A172 (cell line): ENCODE measurements around the gene MRGPRF. TPM values are rescaled to one million over a fixed set of nuclear protein-coding genes. Genes with fewer than 3 reads are reported as not detected.

Experiments used
- DNase-seq: peaks from one replicate; pipeline ENCODE4 v3.0.0-alpha.2; 2015; ENCODE audit warnings: low spot score
- total RNA-seq: library from RNA; depleted of rRNA; stranded (reverse); fragments of >200 nt; shearing (Covaris generic); gene quantifications from 2 replicates; pipeline ENCODE4 v1.2.3, GENCODE V29; 2014; rRNA removed

Gene MRGPRF
- total RNA-seq, 1 experiment from 2014 or later, result 0.69 TPM

GRCh38 chr11:68963779-68964178 lies 49.3 kb downstream of the MRGPRF start:
- DNase-seq, result no peak

GRCh38 chr11:68962527-68963250 lies 50.4 kb downstream of the MRGPRF start:
- no peak for DNase-seq

GRCh38 chr11:68961245-68961644 lies 51.8 kb downstream of the MRGPRF start:
- DNase-seq, result no peak

GRCh38 chr11:68960294-68961071 lies 52.6 kb downstream of the MRGPRF start:
- no peak for DNase-seq

- DNase-seq, result no peak
Observed at GRCh38 chr11:68959465-68960293, 53.4 kb downstream of the MRGPRF start.

GRCh38 chr11:68958211-68958610 lies 54.8 kb downstream of the MRGPRF start:
- no peak for DNase-seq

- no peak for DNase-seq
Observed at GRCh38 chr11:68956547-68957254, 56.3 kb downstream of the MRGPRF start.

GRCh38 chr11:68956142-68956541 lies 56.9 kb downstream of the MRGPRF start:
- no peak for DNase-seq

GRCh38 chr11:68955607-68955958 lies 57.5 kb downstream of the MRGPRF start:
- no peak for DNase-seq

GRCh38 chr11:68954836-68955606 lies 58.0 kb downstream of the MRGPRF start:
- peak; percentile 3 for DNase-seq

Other genes with a start within 250 kb of the MRGPRF start
- 8.0 and 13.1 TPM in 2 replicates for gene CPT1A, start 171.3 kb downstream of the MRGPRF start, total RNA-seq
- gene MRPL21, start 109.4 kb downstream of the MRGPRF start, total RNA-seq, result 62.6 and 64.7 TPM in 2 replicates
- gene IGHMBP2, start 109.4 kb downstream of the MRGPRF start, total RNA-seq, result 5.7 and 11.8 TPM in 2 replicates
- gene MRGPRD, start 32.3 kb downstream of the MRGPRF start, total RNA-seq, result not detected in 2 replicates
- gene TPCN2, start 35.7 kb upstream of the MRGPRF start, total RNA-seq, result 11.1 and 11.9 TPM in 2 replicates
- 0.14 and 1.8 TPM in 2 replicates for gene SMIM38, start 142.7 kb upstream of the MRGPRF start, total RNA-seq